ENCODE results near the gene IL17RE.
"Not testable (repeated sequence)": the region's sequence is repeated elsewhere in the genome, so short reads cannot be mapped to it uniquely, and the experiment has no call there.

Gene IL17RE, protein sequence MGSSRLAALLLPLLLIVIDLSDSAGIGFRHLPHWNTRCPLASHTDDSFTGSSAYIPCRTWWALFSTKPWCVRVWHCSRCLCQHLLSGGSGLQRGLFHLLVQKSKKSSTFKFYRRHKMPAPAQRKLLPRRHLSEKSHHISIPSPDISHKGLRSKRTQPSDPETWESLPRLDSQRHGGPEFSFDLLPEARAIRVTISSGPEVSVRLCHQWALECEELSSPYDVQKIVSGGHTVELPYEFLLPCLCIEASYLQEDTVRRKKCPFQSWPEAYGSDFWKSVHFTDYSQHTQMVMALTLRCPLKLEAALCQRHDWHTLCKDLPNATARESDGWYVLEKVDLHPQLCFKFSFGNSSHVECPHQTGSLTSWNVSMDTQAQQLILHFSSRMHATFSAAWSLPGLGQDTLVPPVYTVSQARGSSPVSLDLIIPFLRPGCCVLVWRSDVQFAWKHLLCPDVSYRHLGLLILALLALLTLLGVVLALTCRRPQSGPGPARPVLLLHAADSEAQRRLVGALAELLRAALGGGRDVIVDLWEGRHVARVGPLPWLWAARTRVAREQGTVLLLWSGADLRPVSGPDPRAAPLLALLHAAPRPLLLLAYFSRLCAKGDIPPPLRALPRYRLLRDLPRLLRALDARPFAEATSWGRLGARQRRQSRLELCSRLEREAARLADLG

GRCh38 chr3:9902372-9903237, at the start of gene IL17RE:
TSS of gene IL17RE (plus strand) at chr3:9902848. CDS start at chr3:9902933, 85 bp downstream.
- DNase-seq = no peak

DNA sequence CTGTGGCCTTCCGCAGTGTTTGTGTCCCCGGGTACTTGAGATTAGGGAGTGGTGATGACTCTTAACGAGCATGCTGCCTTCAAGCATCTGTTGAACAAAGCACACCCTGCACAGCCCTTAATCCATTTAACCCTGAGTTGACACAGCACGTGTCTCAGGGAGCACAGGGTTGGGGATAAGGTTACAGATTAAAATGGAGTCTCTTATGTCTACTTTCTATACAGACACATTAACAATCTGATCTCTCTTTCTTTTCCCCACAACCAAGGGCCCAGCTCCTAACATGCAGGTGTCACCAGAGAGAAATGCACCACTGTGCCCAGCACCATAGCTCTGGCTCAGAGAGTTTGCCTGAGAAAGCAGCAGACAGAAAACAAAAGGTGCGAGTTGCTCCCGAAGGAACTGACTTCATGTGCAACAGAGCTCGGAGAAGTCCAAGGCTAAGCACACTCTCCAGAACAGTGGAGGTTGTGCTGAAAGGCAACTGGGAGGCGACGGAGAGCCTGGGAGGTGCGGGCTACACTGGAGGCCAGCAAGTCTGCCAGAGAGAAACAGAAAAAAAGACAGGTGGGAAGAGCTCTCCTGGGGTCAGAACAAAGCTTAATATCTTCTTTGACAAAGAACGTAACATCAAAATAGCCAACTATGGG, 48.2 kb upstream of the IL17RE start:
- peak; percentile 49 for DNase-seq

DNA sequence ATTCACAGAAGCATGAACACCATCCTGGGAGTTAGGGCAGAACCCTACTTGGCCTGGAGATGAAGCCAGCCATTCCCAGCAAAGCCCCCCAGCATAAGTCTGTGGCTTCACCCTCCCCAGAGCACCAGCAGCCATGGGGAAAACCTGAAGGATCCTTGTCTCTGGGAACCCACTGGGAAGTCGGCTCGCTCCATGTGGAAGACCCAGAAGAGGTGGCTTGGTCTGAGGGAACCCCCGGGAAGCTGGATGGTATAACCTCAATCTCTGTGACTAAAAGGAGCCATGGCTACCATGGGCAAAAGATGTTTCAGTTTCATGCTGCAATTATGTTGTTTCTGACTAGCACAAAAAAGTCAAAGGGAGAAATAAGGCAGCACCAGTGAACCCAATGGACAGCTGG, 47.1 kb upstream of the IL17RE start:
- no peak for DNase-seq

GRCh38 chr3:9859530-9860025, 43.1 kb upstream of the IL17RE start:
- no peak for DNase-seq

DNA sequence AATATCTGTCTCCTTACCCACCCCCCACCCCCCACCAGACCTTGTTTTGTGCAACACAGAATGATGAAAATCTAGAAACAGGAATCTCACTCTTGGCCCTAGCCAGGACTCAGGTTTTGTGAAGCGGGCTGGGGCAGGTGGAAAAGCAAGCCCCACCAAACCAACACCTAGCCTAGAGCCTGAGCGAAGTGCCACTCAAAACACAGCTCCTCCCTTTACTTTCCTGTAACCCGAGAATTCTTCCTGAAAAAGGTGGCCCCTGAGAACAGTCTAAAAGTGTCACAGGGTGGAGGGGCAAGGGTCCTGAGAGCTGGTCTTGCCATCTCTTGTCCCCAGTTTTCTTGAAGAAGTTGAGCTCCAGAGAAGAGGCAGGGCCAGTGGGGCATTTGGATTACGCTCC, 41.4 kb upstream of the IL17RE start:
- DNase-seq = no peak

GRCh38 chr3:9861626-9862130, 41.0 kb upstream of the IL17RE start:
- DNase-seq = no peak

DNA sequence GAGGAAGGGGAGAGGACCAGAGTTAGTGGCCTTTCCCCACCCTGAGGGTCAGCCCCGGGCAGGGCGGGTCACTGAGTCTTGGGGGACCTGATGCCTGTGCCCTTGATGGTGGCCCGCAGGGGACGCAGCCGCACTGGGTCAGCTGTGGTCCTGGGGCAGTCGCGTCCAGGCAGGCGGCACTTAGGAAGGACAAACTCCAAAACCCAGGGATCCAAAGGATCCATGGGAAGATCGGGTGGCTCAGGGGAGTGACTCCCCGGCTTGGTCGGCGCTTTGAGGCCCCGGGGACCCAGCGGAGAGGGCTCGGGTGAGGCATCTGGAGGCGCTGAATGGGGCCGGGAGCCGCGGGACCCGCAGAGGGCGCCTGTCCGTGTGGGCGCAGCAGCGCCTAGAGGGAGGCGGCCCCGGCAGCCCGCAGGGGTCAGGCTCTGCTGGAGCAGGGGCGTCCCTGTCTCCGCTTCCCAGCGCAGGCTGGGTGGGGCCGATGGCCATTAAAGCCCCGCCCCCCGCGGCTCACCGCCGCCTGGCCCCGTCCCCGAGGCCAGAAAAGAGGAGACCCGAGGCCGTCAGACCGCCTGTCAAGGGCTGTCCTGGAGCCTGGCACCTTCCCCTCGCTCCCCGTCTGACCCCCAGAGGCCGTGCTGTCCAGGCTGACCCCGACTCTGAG, 40.1 kb upstream of the IL17RE start:
- no peak for DNase-seq

GRCh38 chr3:9863058-9863772, 39.4 kb upstream of the IL17RE start:
- DNase-seq = no peak

DNA sequence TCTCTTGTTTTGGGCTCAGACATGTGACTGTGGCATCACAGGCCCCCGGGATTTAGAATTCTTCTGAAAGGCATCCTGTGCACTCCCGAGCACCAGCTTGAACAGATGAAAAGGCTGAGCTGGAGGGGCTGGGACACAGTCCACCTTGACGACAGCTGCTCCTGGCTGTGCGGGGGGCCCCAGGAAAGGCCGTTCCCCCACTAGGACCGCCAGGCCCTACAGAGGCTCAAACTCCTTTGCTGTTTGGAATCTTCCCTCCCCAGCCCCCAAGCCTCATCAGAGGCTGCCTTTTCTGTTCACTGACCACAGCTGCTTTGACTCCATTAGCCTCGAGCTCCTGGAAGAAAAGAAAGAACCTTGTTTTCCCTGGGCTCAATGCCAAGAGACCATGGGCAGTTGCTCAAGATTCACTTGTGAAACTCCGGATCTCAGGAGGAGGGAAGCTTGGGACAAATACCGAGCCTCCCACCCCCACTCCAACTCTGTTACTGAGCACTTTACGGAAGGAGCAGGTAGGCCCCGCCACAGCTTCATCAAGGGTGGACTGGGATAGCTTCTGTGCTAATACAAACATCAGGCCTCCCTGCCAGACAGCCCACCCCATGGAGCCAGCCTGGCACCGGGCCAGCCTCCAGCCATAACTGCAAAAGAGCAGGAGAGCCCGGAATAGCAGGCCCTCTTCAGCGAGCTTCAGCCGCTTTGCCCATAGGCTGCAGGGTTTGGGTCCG, 38.3 kb upstream of the IL17RE start:
- DNase-seq = peak; percentile 79

GRCh38 chr3:9865125-9865637, 37.5 kb upstream of the IL17RE start:
- not testable (repeated sequence) for DNase-seq

DNA sequence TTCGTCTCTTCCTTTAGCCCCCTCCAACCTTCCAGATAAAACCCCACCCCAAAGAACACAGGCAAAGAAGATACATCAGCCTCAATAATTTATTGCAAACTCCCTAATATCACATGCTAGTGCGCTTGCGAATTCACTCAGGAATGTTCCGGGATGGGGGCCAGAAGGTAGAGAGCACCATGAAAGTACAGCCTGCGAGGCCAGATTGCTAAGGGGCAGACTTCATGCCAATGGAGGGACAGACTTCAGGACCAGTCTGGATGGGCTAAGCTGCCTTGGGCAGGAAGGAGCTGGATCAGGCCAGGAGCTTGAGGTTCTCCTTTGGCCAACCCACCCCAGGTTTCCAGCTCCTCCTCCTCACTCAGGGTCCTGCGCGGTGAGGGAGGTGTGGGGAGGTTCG, 36.0 kb upstream of the IL17RE start:
- no peak for DNase-seq

GRCh38 chr3:9867106-9867505, 35.5 kb upstream of the IL17RE start:
- no peak for DNase-seq

DNA sequence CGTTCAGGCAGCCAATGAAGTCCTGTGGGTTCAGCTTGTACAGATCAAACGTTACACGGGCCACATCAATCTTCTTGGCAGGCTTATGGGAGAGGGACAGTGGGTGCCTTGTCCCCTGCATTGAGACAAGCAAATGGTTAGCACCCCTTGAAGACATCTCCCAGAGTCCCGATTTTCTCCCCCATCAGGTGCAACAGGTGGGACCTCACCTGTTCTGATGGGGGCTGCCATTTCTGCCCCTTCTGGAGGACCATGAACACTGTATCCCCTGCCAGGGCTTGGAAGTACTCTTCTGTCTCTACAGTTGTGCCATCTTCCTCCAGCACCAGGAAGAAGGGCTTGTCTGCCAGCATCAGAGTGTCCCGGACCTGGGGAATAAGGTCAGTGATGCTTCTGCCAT, 32.7 kb upstream of the IL17RE start:
- DNase-seq = no peak

- DNase-seq = no peak
These were observed 31.7 kb upstream of the IL17RE start for GRCh38 chr3:9870978-9871377.

- DNase-seq = not testable (repeated sequence)
These were observed 30.6 kb upstream of the IL17RE start for GRCh38 chr3:9872067-9872466.

GRCh38 chr3:9875448-9875847, 27.2 kb upstream of the IL17RE start:
- DNase-seq = peak; percentile 90

GRCh38 chr3:9876255-9876654, 26.4 kb upstream of the IL17RE start:
- not testable (repeated sequence) for DNase-seq

- DNase-seq = no peak
These were observed 25.7 kb upstream of the IL17RE start for GRCh38 chr3:9876991-9877390.

GRCh38 chr3:9878700-9879099, 23.9 kb upstream of the IL17RE start:
- no peak for DNase-seq

DNA sequence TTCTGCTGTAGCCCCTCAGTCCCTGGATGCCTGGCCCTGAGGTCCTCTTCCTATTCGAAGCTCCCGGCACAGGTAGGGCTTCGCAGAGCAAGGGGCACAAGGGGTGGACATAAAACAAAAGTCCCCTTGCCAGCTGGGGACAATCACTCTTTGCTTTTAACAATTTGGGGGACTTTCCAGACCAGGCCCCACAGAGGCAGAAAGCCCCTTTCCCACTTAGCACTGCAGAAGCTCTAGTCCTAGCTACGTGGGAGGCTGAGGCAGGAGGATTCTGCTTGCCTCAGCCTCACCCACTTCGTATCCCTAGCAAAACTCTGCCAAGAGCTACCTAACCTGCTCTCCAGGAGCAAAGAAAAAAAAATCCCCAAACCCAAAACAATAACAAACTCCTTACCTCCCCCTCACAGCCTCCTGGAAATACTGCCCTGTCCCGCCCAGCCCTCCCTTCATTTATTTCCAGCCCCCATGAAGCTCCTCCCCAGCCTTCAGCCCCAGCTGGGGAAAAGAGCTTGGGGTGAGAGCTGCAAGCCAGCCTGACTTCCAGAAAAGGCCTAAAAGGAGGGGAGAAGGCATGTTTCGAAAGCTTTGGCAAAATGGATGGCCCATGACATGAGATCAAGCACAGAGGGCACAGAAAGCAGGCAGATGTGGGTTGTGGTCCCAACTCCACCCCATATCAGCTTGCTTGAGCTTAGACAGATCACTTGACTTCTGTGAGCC, 22.7 kb upstream of the IL17RE start, which contains the start of gene CIDEC:
Gene CIDEC (minus strand): TSS at position 424 of the 720 bp plus-strand sequence. CDS start 1,767 bp downstream, outside the sequence.
- DNase-seq = no peak

All from NCI-H2029 (cell line).